K562 (cell line): ENCODE data around the gene CRYAA. TPM values are rescaled to one million over a fixed set of nuclear protein-coding genes. Genes with fewer than 3 reads are reported as not detected.

Experiments used
- ATAC-seq: fragments of 200-7000 bp; cut with Tn5 transposase; 3 replicates; pipeline ENCODE4 v1.9.1; 2020; ENCODE audit warnings: moderate library complexity
- BruUV-seq: library from RNA; stranded (reverse); fragments of 400-500 nt; replicated peaks from 2 replicates; lab custom pipeline; 2021; lab: Mats Ljungman, UMichigan
- CTCF ChIA-PET: fragments of 300-600 bp; formaldehyde crosslinking; extraction: SDS; loops from one replicate; lab custom pipeline; 2021; ENCODE audit warnings: low intra/inter-chr PET ratio; lab: Yijun Ruan, JAX
- POLR2A ChIA-PET: fragments of 300-600, 350-650 bp; sonication (Branson Sonifier 250); formaldehyde crosslinking; extraction: SDS; loops from one replicate; lab custom pipeline; 2021; ENCODE audit warnings: antibody characterized with exemption, inconsistent platforms; lab: Yijun Ruan, JAX
- DNase-seq, 4 experiments: peaks; one replicate each; pipeline versions ENCODE4 v3.0.0 to v3.0.0-alpha.2; 2011 to 2018; ENCODE audit warnings: low spot score in 3 of 4, mixed read lengths in 3 of 4; ENCODE audit errors: extremely low read depth in 1 of 4
- FAIRE-seq: peaks from 2 replicates; lab custom pipeline; 2011; peaks lifted over from hg19 to GRCh38; lab: Jason Lieb, UNC
- H2AFZ ChIP-seq: 2 replicates; pipeline ENCODE4 v1.6.0; 2011; ENCODE audit warnings: low read depth, low read length, control low read depth, inconsistent platforms
- H3K27ac ChIP-seq: fragments of 200-600 bp; 3 replicates; pipeline ENCODE4 v1.8.0; 2011; ENCODE audit warnings: low read depth, mild to moderate bottlenecking, control low read depth, inconsistent platforms, low read length, moderate library complexity, mixed read lengths; ENCODE audit errors: extremely low read depth
- H3K27me3 ChIP-seq, 2 experiments: fragments of 300-600 bp in 1 of 2; 2 replicates in 1 of 2; 3 replicates in 1 of 2; pipeline versions ENCODE4 v1.6.0 to v1.8.0; 2011; ENCODE audit warnings: inconsistent platforms in 2 of 2, low read length in 2 of 2, mild to moderate bottlenecking in 1 of 2, mixed read lengths in 1 of 2, moderate library complexity in 1 of 2; ENCODE audit not compliant: control insufficient read depth in 2 of 2, insufficient read depth in 2 of 2
- H3K36me3 ChIP-seq: fragments of 300-600 bp; 3 replicates; pipeline ENCODE4 v1.8.0; 2011; ENCODE audit warnings: mild to moderate bottlenecking, low read length, inconsistent platforms; ENCODE audit not compliant: control insufficient read depth, insufficient read depth
- H3K4me1 ChIP-seq, 2 experiments: fragments of 200-600 bp in 1 of 2; replicated peaks in 1 of 2; 2 replicates in 1 of 2; 3 replicates in 1 of 2; pipeline versions ENCODE4 v1.5.1 to v1.8.0; 2011; ENCODE audit warnings: inconsistent platforms in 2 of 2, low read length in 2 of 2, mild to moderate bottlenecking in 1 of 2, mixed read lengths in 1 of 2, moderate library complexity in 1 of 2; ENCODE audit not compliant: control insufficient read depth in 2 of 2, insufficient read depth in 2 of 2
- H3K4me2 ChIP-seq: 2 replicates; pipeline ENCODE4 v1.6.1; 2011; ENCODE audit warnings: low read length, control low read depth, inconsistent platforms, mixed read lengths; ENCODE audit not compliant: insufficient read depth
- H3K4me3 ChIP-seq: fragments of 200-600 bp; sonication (generic), shearing (Covaris generic); 2 replicates; pipeline ENCODE4 v1.5.1; 2016; ENCODE audit warnings: control low read depth, inconsistent platforms
- H3K79me2 ChIP-seq: fragments of 200-600 bp; 3 replicates; pipeline ENCODE4 v1.8.0; 2011; ENCODE audit warnings: low read length, inconsistent platforms; ENCODE audit not compliant: control insufficient read depth, insufficient read depth
- H3K9ac ChIP-seq, 2 experiments: 2 replicates each; pipeline versions ENCODE4 v1.6.0 to v1.6.1; 2011; ENCODE audit warnings: low read depth in 2 of 2, low read length in 2 of 2, control low read depth in 1 of 2, inconsistent platforms in 1 of 2, mild to moderate bottlenecking in 1 of 2, mixed read lengths in 1 of 2; ENCODE audit not compliant: insufficient read depth in 1 of 2
- H3K9me1 ChIP-seq: one replicate; pipeline ENCODE4 v1.6.0; 2011; ENCODE audit warnings: inconsistent platforms, mild to moderate bottlenecking, low read length, moderate library complexity; ENCODE audit not compliant: control insufficient read depth, insufficient read depth
- H3K9me3 ChIP-seq: replicated peaks from 2 replicates; pipeline ENCODE4 v1.5.1; 2011; ENCODE audit warnings: low read depth, low read length, inconsistent platforms; ENCODE audit not compliant: control insufficient read depth, insufficient read depth
- H4K20me1 ChIP-seq: replicated peaks from 2 replicates; pipeline ENCODE4 v1.6.1; 2011; ENCODE audit warnings: low read length, inconsistent platforms, mixed read lengths; ENCODE audit not compliant: control insufficient read depth, insufficient read depth
- BDP1 ChIP-seq: IDR thresholded peaks from 3 replicates; pipeline ENCODE4 v1.6.1; 2011; ENCODE audit not compliant: insufficient read length, insufficient read depth
- ELK3 ChIP-seq: fragments of 450-650 bp; formaldehyde crosslinking; IDR thresholded peaks from 2 replicates; pipeline ENCODE4 v1.4.0; 2020; ENCODE audit warnings: mild to moderate bottlenecking
- FOXJ2 ChIP-seq: fragments of 200-800 bp; sonication (Bioruptor generic); IDR thresholded peaks from 2 replicates; pipeline ENCODE4 v1.6.1; 2016; ENCODE audit warnings: missing genetic modification characterization, missing compliant biosample characterization
- JUNB ChIP-seq: fragments of 450-650 bp; formaldehyde crosslinking; conservative IDR thresholded peaks from 2 replicates; pipeline ENCODE4 v1.4.0; 2020; ENCODE audit warnings: mild to moderate bottlenecking
- NCOA6 ChIP-seq: fragments of 450-650 bp; IDR thresholded peaks from 2 replicates; pipeline ENCODE4 v1.6.1; 2017; ENCODE audit warnings: mild to moderate bottlenecking
- SMAD2 ChIP-seq: fragments of 150-350 bp; IDR thresholded peaks from 2 replicates; pipeline ENCODE4 v1.6.1; 2014; ENCODE audit warnings: low read depth, mild to moderate bottlenecking, low read length
- TAL1 ChIP-seq: fragments of 450-650 bp; IDR thresholded peaks from 2 replicates; pipeline ENCODE4 v1.6.1; 2016; ENCODE audit warnings: mild to moderate bottlenecking
- ZNF12 ChIP-seq: sonication (generic); formaldehyde crosslinking; IDR thresholded peaks from 2 replicates; pipeline ENCODE4 v1.4.0; 2020; ENCODE audit warnings: mild to moderate bottlenecking, missing genetic modification reagents
- WGBS: fragments of 100-300 bp; shearing (Covaris generic); methylation state at CpG from one replicate; pipeline ENCODE4 v1.1.6; 2016; ENCODE audit warnings: low coverage, mixed read lengths; ENCODE audit not compliant: insufficient coverage; ENCODE audit errors: missing lambda C conversion rate; 5-methylcytosine and 5-hydroxymethylcytosine counted together
- in situ Hi-C: fragments of 300-500 bp; cut with MboI; formaldehyde crosslinking; loops from 4 replicates; pipeline ENCODE4 v1.15.0; 2018; ENCODE audit warnings: inconsistent platforms, mixed read lengths
- intact Hi-C: fragments of 100-400 bp; cut with micrococcal nuclease; formaldehyde crosslinking; loops from 2 replicates; pipeline ENCODE4 v1.14.2; 2022
- polyA plus RNA-seq, 8 experiments: library from polyadenylated mRNA; depleted of rRNA in 4 of 8; stranded (reverse) in 5 of 8; unstranded in 3 of 8; fragments of >200 nt; fragmentation: Nextera tagmentation in 2 of 8; fragmentation: Illumina TruSeq in 1 of 8; extraction: Ambion mirVana in 2 of 8; extraction: Trizol in 1 of 8; gene quantifications; 2 replicates each; pipeline versions ENCODE4 v1.2.1 to v1.2.3, GENCODE V29; 2011 to 2014; ENCODE audit warnings: inconsistent platforms in 1 of 8, missing spikeins in 1 of 8
- total RNA-seq, 7 experiments: library from RNA; depleted of rRNA in 6 of 7; stranded (reverse); fragments of >200 nt in 6 of 7; fragmentation: Illumina TruSeq in 2 of 7; extraction: Trizol in 2 of 7; gene quantifications; 2 replicates each; pipeline versions ENCODE4 v1.2.1 to v1.2.3, GENCODE V29; 2011 to 2021; ENCODE audit warnings: low replicate concordance in 1 of 7

Gene CRYAA
- total and polyA plus RNA-seq, 9 of the 15 experiments (the other 6 are each of a cell fraction or from before 2014, with no cell fraction given) = not detected

GRCh38 chr21:43194303-43195120 is 25.7 kb downstream of the CRYAA start (continued):
- no peak for TF ChIP-seq NCOA6
- no peak for TF ChIP-seq ELK3 (CRISPR knock-in tag)
- TF ChIP-seq ZNF12 (CRISPR knock-in tag) = no peak
- TF ChIP-seq SMAD2 = no peak
- no peak for TF ChIP-seq JUNB (CRISPR knock-in tag)

- POLR2A ChIA-PET = no interaction called here
- Histone ChIP-seq H3K27me3 (peaks cover 22 to 62% of the 10 kb centered on the region in 2 experiments), H3K4me1 (peaks cover 0 to 11% of the 10 kb centered on the region in 2 experiments; a peak in 1 of 5 replicates), H4K20me1 (no peaks in the 10 kb centered on the region), H3K4me3 (no peak overlapping the region), H3K9ac (peak overlapping the region in 1 of 2 experiments; percentile 29; a peak in 2 of 4 replicates), H3K9me3 (no peaks in the 10 kb centered on the region; the same call in 1 of the 2 replicates), H3K36me3 (no peaks in the 10 kb centered on the region), H3K9me1 (no peaks in the 10 kb centered on the region), H3K27ac (no peak overlapping the region), H3K79me2 (no peaks in the 10 kb centered on the region), H2AFZ (no peak overlapping the region), H3K4me2 (no peak overlapping the region)
- DNase-seq (no peak), FAIRE-seq (no peak), ATAC-seq (no peak; the same call in 2 of the 3 replicates)
- WGBS = 2% methylated on average over 24 of the region's 32 CpGs
- intact Hi-C loops (no loop called here), in situ Hi-C loops (no loop called here)
- TF ChIP-seq BDP1 (no peak), TAL1 (no peak), FOXJ2 (tag) (no peak)
- BruUV-seq = no TSS peak
- CTCF ChIA-PET = no interaction called here
Observed at GRCh38 chr21:43195121-43196021, 26.6 kb downstream of the CRYAA start.
